ENCODE data around the gene LNPEP. TPM values are rescaled to one million over a fixed set of nuclear protein-coding genes. Genes with fewer than 3 reads are reported as not detected.

LNPEP gene
- total RNA-seq, 1 experiment from 2014 or later, result 6.4 TPM

DNA sequence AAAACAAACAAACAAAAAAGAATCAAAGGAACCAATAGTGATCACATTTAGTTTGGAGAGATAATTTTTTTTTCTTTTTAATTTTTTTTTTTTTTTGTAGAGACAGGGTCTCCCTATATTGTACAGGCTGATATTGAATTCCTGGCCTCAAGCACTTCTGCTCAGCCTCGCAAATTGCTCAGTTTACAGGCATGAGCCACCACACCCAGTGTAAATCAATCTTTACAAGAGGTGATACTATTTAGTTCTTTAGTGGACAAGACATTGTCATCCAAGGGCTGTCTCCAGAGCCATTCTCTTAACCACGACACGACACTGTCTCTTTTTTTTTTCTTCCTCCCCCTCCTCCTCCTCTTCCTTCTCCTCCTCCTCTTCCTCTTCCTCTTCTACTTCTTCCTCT is 30.0 kb upstream of the LNPEP start:
- DNase-seq (ENCODE audit: low spot score), result no peak
- ChIA-PET POLR2A (no interaction called here), CTCF (no interaction called here)
- Mint-ChIP-seq H3K4me1 (no peaks in the 10 kb centered on the region), H3K27ac (no peak overlapping the region), H3K9me3 (no peaks in the 10 kb centered on the region), H3K36me3 (no peaks in the 10 kb centered on the region), H3K4me3 (no peak overlapping the region), H3K27me3 (ENCODE audit: low read depth) (no peaks in the 10 kb centered on the region)
- no peak for ATAC-seq
- no peak for TF ChIP-seq IRF1 (CRISPR knock-in tag; IDR thresholded peaks at IDR 0.05)
- TF ChIP-seq, protein P1, sequence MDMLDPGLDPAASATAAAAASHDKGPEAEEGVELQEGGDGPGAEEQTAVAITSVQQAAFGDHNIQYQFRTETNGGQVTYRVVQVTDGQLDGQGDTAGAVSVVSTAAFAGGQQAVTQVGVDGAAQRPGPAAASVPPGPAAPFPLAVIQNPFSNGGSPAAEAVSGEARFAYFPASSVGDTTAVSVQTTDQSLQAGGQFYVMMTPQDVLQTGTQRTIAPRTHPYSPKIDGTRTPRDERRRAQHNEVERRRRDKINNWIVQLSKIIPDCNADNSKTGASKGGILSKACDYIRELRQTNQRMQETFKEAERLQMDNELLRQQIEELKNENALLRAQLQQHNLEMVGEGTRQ (CRISPR knock-in tag; IDR thresholded peaks at IDR 0.05), result no peak
- TF ChIP-seq GABPB1 (CRISPR knock-in tag; IDR thresholded peaks at IDR 0.05), result no peak
- TF ChIP-seq, protein P2, sequence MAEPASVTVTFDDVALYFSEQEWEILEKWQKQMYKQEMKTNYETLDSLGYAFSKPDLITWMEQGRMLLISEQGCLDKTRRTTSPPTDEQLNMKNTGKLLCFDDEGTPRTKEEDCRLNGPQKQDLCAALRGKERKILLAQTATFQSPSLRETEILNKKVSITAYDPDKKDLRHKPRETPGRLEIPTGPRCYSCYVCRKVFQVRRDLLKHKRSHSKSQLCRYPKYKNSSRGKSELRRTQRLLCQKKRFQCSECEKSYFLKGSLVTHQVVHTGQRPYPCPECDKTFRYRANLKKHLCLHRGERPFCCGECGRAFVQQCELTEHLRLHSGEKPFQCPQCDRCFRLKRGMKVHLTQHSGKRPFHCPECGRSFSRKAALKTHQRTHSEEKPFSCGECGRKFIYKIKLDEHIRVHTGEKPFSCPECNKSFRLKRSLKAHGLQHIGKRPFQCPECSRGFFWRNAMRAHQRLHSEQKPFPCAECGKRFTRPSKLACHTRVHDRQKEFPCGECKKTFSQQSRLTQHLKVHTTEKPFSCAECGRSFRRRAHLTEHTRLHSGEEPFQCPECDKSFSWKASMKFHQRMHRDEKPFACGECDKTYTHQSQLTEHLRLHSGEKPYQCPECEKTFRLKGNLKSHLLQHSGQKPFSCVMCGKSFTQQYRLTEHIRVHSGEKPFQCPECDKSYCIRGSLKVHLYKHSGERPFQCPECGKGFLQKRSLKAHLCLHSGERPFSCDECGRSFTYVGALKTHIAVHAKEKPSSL (CRISPR knock-in tag; conservative IDR thresholded peaks at IDR 0.05), result no peak
- TF ChIP-seq IRF2 (CRISPR knock-in tag; IDR thresholded peaks at IDR 0.05; ENCODE audit: borderline replicate concordance, low read depth), result no peak
- no peak for TF ChIP-seq JAZF1 (CRISPR knock-in tag; IDR thresholded peaks at IDR 0.05)
- no peak for TF ChIP-seq ZNF423 (CRISPR knock-in tag; IDR thresholded peaks at IDR 0.05)
- no peak for TF ChIP-seq NR2C2 (CRISPR knock-in tag; IDR thresholded peaks at IDR 0.05)
- TF ChIP-seq NFYB (CRISPR knock-in tag; conservative IDR thresholded peaks at IDR 0.05; ENCODE audit: low read depth), result no peak

DNA sequence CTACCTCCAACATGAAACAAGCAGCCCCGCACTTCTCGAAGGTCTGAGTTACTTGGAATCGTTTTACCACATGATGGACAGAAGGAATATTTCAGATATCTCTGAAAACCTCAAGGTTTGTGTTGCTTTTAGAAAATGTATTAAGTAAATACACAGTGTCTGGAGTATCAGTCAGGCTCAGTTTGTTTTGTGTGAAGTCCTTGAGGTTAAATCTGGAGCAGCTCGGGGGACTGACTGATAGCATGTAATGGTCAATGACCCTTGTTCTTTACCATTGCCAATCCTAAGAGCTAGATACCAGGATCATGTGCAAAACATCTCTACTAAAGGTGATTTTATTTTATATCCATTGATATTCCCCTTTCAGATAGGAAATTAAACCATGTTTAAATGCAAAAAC is 26.9 kb upstream of the LNPEP start:
- Mint-ChIP-seq H3K4me3 (no peak overlapping the region), H3K27ac (no peak overlapping the region), H3K36me3 (no peaks in the 10 kb centered on the region), H3K4me1 (no peaks in the 10 kb centered on the region), H3K27me3 (ENCODE audit: low read depth) (no peaks in the 10 kb centered on the region), H3K9me3 (no peaks in the 10 kb centered on the region)
- DNase-seq (ENCODE audit: low spot score), result no peak
- no peak for ATAC-seq
- TF ChIP-seq, protein P3, sequence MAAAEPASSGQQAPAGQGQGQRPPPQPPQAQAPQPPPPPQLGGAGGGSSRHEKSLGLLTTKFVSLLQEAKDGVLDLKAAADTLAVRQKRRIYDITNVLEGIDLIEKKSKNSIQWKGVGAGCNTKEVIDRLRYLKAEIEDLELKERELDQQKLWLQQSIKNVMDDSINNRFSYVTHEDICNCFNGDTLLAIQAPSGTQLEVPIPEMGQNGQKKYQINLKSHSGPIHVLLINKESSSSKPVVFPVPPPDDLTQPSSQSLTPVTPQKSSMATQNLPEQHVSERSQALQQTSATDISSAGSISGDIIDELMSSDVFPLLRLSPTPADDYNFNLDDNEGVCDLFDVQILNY (CRISPR knock-in tag; IDR thresholded peaks at IDR 0.05), result no peak
- TF ChIP-seq PRRX2 (CRISPR knock-in tag; IDR thresholded peaks at IDR 0.05) (no peak), GTF2I (CRISPR knock-in tag; conservative IDR thresholded peaks at IDR 0.05) (no peak), JAZF1 (CRISPR knock-in tag; IDR thresholded peaks at IDR 0.05) (no peak), ZNF121 (CRISPR knock-in tag; IDR thresholded peaks at IDR 0.05) (no peak), ZNF263 (CRISPR knock-in tag; IDR thresholded peaks at IDR 0.05; ENCODE audit: low read depth) (no peak), STAT6 (CRISPR knock-in tag; conservative IDR thresholded peaks at IDR 0.05; ENCODE audit: low read depth) (no peak), EMX1 (CRISPR knock-in tag; IDR thresholded peaks at IDR 0.05) (no peak)
- TF ChIP-seq, protein P4, sequence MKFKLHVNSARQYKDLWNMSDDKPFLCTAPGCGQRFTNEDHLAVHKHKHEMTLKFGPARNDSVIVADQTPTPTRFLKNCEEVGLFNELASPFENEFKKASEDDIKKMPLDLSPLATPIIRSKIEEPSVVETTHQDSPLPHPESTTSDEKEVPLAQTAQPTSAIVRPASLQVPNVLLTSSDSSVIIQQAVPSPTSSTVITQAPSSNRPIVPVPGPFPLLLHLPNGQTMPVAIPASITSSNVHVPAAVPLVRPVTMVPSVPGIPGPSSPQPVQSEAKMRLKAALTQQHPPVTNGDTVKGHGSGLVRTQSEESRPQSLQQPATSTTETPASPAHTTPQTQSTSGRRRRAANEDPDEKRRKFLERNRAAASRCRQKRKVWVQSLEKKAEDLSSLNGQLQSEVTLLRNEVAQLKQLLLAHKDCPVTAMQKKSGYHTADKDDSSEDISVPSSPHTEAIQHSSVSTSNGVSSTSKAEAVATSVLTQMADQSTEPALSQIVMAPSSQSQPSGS (CRISPR knock-in tag; IDR thresholded peaks at IDR 0.05; ENCODE audit: borderline replicate concordance, low read depth), result no peak
- TF ChIP-seq, protein P5, sequence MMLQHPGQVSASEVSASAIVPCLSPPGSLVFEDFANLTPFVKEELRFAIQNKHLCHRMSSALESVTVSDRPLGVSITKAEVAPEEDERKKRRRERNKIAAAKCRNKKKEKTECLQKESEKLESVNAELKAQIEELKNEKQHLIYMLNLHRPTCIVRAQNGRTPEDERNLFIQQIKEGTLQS (CRISPR knock-in tag; conservative IDR thresholded peaks at IDR 0.05), result no peak
- ChIA-PET POLR2A (no interaction called here), CTCF (interaction anchor here (0.7 kb wide), 1 partner anchor 250 kb away, joined by 3 read pairs; no protein-coding TSS in a partner anchor)

Data from WTC11 (cell line).